HL-60 (cell line): Measurements from ENCODE around the gene SORT1.
"Not testable (repeated sequence)": the region's sequence is repeated elsewhere in the genome, so short reads cannot be mapped to it uniquely, and the experiment has no call there.

Experiments used
- GABPA ChIP-seq: IDR thresholded peaks from 2 replicates; pipeline ENCODE4 v1.6.1; 2012; ENCODE audit warnings: low read depth
- POLR2AphosphoS5 ChIP-seq: IDR thresholded peaks from 2 replicates; pipeline ENCODE4 v1.6.1; 2012; ENCODE audit warnings: low read depth
- TF ChIP-seq, protein P1 (sequence below): IDR thresholded peaks from one replicate; pipeline ENCODE4 v1.5.1; 2011; ENCODE audit warnings: low read length, control low read depth, inconsistent platforms; ENCODE audit not compliant: insufficient read depth

DNA sequence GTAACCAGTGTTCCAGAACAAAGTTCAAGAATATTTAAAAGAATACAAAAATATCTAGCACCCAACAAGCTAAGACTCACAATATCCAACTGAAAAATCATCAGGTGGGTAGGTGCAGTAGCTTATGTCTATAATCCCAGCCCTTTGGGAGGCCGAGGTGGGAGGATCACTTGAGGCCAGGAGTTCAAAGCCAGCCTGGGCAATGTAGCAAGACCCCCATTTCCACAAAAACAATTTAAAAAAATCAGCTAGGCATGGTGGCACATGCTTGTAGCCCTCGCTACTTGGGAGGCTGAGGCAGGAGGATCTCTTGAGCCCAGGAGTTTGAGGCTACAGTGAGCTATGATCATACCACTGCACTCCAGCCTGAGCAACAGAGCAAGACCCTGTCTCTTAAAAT, 24.0 kb downstream of the SORT1 start:
- TF ChIP-seq GABPA, POLR2AphosphoS5: not testable (repeated sequence)
- TF ChIP-seq, protein P1, sequence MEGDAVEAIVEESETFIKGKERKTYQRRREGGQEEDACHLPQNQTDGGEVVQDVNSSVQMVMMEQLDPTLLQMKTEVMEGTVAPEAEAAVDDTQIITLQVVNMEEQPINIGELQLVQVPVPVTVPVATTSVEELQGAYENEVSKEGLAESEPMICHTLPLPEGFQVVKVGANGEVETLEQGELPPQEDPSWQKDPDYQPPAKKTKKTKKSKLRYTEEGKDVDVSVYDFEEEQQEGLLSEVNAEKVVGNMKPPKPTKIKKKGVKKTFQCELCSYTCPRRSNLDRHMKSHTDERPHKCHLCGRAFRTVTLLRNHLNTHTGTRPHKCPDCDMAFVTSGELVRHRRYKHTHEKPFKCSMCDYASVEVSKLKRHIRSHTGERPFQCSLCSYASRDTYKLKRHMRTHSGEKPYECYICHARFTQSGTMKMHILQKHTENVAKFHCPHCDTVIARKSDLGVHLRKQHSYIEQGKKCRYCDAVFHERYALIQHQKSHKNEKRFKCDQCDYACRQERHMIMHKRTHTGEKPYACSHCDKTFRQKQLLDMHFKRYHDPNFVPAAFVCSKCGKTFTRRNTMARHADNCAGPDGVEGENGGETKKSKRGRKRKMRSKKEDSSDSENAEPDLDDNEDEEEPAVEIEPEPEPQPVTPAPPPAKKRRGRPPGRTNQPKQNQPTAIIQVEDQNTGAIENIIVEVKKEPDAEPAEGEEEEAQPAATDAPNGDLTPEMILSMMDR: not testable (repeated sequence)
